Neural cell (in vitro differentiated cells): ENCODE data around the gene HS3ST1.

Experiments
- SMC3 ChIP-seq: fragments of 450-650 bp; conservative IDR thresholded peaks from 2 replicates; pipeline ENCODE4 v1.6.1; 2014; ENCODE audit warnings: antibody characterized with exemption, mild to moderate bottlenecking, moderate library complexity; ENCODE audit not compliant: poor library complexity
- TF ChIP-seq, protein P1 (sequence below): fragments of 450-650 bp; IDR thresholded peaks from 2 replicates; pipeline ENCODE4 v1.5.1; 2014; ENCODE audit warnings: antibody characterized with exemption, mild to moderate bottlenecking, moderate library complexity; ENCODE audit not compliant: poor library complexity, severe bottlenecking
- TF ChIP-seq, protein P2 (sequence below): IDR thresholded peaks from 2 replicates; pipeline ENCODE4 v1.6.1; 2012; ENCODE audit warnings: borderline replicate concordance

DNA sequence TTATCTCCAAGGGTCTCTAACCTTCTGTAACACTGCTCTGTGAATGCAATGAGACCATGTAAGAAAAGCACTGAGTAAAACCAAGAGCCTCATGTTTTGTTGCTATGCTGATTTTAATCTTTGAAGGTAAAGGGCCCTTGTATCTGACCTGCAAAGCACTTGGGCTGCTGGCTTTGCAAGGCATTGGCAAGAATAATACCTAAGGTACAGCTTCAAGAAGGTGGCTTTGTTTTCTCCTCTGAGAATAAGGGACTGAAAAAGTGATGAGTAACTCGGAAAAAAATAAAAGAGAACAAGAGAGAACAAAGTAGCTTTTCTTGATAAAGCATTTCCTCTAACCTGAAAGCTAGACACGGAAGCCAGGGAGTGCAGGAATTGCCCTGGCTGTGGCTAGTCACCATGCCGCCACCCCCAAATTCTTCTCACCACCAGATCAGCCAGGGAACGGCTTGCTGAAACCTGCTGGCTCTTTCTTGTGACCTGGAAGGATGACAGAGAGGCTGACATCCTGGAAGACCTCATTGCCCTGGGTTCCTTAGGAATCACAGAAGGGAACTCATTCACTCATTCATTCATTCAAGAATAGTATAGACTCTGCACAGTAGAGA, 41.8 kb upstream of the HS3ST1 start:
- TF ChIP-seq, protein P1, sequence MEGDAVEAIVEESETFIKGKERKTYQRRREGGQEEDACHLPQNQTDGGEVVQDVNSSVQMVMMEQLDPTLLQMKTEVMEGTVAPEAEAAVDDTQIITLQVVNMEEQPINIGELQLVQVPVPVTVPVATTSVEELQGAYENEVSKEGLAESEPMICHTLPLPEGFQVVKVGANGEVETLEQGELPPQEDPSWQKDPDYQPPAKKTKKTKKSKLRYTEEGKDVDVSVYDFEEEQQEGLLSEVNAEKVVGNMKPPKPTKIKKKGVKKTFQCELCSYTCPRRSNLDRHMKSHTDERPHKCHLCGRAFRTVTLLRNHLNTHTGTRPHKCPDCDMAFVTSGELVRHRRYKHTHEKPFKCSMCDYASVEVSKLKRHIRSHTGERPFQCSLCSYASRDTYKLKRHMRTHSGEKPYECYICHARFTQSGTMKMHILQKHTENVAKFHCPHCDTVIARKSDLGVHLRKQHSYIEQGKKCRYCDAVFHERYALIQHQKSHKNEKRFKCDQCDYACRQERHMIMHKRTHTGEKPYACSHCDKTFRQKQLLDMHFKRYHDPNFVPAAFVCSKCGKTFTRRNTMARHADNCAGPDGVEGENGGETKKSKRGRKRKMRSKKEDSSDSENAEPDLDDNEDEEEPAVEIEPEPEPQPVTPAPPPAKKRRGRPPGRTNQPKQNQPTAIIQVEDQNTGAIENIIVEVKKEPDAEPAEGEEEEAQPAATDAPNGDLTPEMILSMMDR = no peak
- TF ChIP-seq, protein P2, sequence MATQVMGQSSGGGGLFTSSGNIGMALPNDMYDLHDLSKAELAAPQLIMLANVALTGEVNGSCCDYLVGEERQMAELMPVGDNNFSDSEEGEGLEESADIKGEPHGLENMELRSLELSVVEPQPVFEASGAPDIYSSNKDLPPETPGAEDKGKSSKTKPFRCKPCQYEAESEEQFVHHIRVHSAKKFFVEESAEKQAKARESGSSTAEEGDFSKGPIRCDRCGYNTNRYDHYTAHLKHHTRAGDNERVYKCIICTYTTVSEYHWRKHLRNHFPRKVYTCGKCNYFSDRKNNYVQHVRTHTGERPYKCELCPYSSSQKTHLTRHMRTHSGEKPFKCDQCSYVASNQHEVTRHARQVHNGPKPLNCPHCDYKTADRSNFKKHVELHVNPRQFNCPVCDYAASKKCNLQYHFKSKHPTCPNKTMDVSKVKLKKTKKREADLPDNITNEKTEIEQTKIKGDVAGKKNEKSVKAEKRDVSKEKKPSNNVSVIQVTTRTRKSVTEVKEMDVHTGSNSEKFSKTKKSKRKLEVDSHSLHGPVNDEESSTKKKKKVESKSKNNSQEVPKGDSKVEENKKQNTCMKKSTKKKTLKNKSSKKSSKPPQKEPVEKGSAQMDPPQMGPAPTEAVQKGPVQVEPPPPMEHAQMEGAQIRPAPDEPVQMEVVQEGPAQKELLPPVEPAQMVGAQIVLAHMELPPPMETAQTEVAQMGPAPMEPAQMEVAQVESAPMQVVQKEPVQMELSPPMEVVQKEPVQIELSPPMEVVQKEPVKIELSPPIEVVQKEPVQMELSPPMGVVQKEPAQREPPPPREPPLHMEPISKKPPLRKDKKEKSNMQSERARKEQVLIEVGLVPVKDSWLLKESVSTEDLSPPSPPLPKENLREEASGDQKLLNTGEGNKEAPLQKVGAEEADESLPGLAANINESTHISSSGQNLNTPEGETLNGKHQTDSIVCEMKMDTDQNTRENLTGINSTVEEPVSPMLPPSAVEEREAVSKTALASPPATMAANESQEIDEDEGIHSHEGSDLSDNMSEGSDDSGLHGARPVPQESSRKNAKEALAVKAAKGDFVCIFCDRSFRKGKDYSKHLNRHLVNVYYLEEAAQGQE = no peak
- no peak for TF ChIP-seq SMC3
